Measurements from ENCODE around the gene DNAJB6.

The DNAJB6 gene

GRCh38 chr7:157409753-157410727 is 73.2 kb downstream of the DNAJB6 start:
- TF ChIP-seq CTCF (conservative IDR thresholded peaks at IDR 0.05) (no peak), ZFX (IDR thresholded peaks at IDR 0.05) (peak; percentile 14; the same call in 1 of the 2 replicates)
- no peak overlapping the region for H3K27ac ChIP-seq

- no peak overlapping the region for H3K27ac ChIP-seq
- TF ChIP-seq CTCF (conservative IDR thresholded peaks at IDR 0.05) (no peak), ZFX (IDR thresholded peaks at IDR 0.05) (no peak)
Observed at GRCh38 chr7:157410831-157411556, 74.2 kb downstream of the DNAJB6 start.

GRCh38 chr7:157411580-157411979 is 74.8 kb downstream of the DNAJB6 start:
- no peak overlapping the region for H3K27ac ChIP-seq

DNA sequence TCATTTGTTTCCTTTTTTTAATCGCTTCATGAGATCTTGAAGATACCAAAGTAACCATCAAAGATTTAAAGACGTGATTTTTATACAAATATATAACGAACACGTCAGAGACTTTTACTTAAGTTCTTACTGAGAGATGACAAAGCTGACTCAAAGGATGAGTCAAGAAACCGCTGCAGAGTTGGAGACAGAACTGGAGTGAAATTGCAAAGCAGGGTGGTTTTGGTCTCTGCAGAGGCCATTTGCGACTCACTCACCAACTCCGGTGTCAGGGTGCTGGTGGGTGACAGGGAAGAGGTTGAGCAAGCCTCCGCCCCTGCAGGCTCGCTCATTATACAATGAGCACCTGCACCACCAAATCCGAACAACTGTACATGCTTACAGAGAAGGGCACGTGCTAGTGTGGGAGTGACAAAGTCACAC is 75.2 kb downstream of the DNAJB6 start:
- TF ChIP-seq CTCF (conservative IDR thresholded peaks at IDR 0.05): no peak
- no peak for TF ChIP-seq ZFX (IDR thresholded peaks at IDR 0.05)
- H3K27ac ChIP-seq: no peak overlapping the region

More at GRCh38 chr7:157411580-157411979, 74.8 kb downstream of the DNAJB6 start:
- no peak for TF ChIP-seq ZFX (IDR thresholded peaks at IDR 0.05)
- TF ChIP-seq CTCF (conservative IDR thresholded peaks at IDR 0.05): no peak

GRCh38 chr7:157412491-157413180 is 75.8 kb downstream of the DNAJB6 start:
- no peak overlapping the region for H3K27ac ChIP-seq
- TF ChIP-seq ZFX (IDR thresholded peaks at IDR 0.05) (no peak), CTCF (conservative IDR thresholded peaks at IDR 0.05) (no peak)

DNA sequence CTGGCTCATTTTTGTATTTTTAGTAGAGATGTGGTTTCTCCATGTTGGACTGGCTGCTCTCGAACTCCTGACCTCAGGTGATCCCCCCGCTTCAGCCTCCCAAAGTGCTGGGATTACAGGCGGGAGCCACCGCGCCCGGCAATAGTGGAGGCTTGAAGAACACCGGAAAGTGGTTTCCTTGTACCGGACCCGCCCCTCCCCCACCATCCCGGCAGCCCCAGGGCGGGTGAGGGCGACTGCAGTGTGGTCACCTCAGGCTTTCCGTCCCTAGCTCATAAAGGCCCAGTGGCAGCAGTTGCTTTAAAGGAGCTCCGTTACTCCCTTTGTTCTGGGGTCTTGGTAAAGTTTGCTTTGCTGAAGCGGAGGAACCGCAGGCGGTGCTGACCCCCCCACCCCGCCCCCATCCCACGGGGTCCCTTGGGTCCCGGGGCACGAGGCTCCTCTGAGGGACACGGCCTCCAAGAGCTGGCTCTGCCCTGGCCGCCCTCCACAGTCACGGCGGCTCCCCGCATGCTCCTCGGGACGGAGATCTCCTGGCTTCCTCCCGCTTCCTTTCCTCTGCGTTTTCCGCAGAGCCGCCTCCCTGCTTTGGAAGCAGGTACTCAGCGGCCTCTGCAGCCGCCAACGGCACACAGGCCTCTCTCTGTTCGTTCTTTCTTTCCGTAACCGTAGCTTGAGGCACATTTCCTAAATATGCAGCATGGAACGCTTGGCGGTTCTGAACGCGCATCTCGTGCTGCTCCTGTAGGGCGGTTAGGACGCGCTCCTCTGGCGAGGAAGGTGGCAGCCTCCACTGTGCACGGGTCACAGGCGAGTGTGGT is 77.3 kb downstream of the DNAJB6 start:
- H3K27ac ChIP-seq: no peak overlapping the region
- TF ChIP-seq ZFX (IDR thresholded peaks at IDR 0.05) (no peak), CTCF (conservative IDR thresholded peaks at IDR 0.05) (no peak)

Measured in C4-2B (cell line).